Right cardiac atrium (tissue), 5 donors: ENCODE measurements around the gene LDB2. TPM values are rescaled to one million over a fixed set of nuclear protein-coding genes. Genes with fewer than 3 reads are reported as not detected.

Source experiments
- ATAC-seq, 2 donors: fragments of 200-7000 bp; cut with Tn5 transposase; one replicate each; pipeline versions ENCODE4 v1.8.0 to v1.9.1; 2020; ENCODE audit warnings: moderate library complexity in 2 of 2, mild to moderate bottlenecking in 1 of 2
- DNase-seq, 3 donors: peaks; one replicate each; pipeline ENCODE4 v3.0.0-alpha.2; 2020
- H3K27ac ChIP-seq: one replicate; pipeline ENCODE4 v1.5.1; 2013; ENCODE audit warnings: mild to moderate bottlenecking, low read length, control low read depth, moderate library complexity
- H3K27me3 ChIP-seq: one replicate; pipeline ENCODE4 v1.6.1; 2013; ENCODE audit not compliant: control insufficient read depth, insufficient read depth
- H3K4me1 ChIP-seq: one replicate; pipeline ENCODE4 v1.6.1; 2013; ENCODE audit warnings: low read length; ENCODE audit not compliant: control insufficient read depth, insufficient read depth
- H3K4me3 ChIP-seq: one replicate; pipeline ENCODE4 v1.5.1; 2013; ENCODE audit warnings: low read length, control low read depth
- H3K9me3 ChIP-seq: one replicate; pipeline ENCODE4 v1.6.1; 2013; ENCODE audit warnings: low read length; ENCODE audit not compliant: control insufficient read depth
- WGBS: extraction: QIAGEN DNeasy Blood & Tissue Kit; methylation state at CpG from one replicate; pipeline ENCODE4 v1.1.7; 2013; 5-methylcytosine and 5-hydroxymethylcytosine counted together
- intact Hi-C, 4 donors: fragments of 100-400 bp; cut with DNase I; formaldehyde crosslinking; loops; one replicate each; pipeline versions ENCODE4 v1.11.0 to v1.14.0; 2022 to 2023
- polyA plus RNA-seq: library from polyadenylated mRNA; stranded (reverse); fragments of 200-250 nt; gene quantifications from one replicate; pipeline ENCODE4 v1.2.3, GENCODE V29; 2013
- total RNA-seq, 4 donors: library from RNA; stranded (reverse); fragmentation: NEBNext Ultra II Directional; extraction: Animal tissue kit (Norgen Biotek cat#: 25700); gene quantifications; one replicate each; pipeline ENCODE4 v1.2.1, GENCODE V29; 2021
- donor health status: healthy with polysubstance abuse.
- donor health status: DM: no; HTN: yes; CAD: no.
- donor health status: DM: no; HTN: no; CAD: no.
- donor health status: DM: no; HTN: yes; CAD: no; lungs with severe emphysema.
- donor health status: DM: yes; HTN: yes; CAD: no.

The LDB2 gene
- total and polyA plus RNA-seq, 5 donors, result 41.0 to 70.6 (median 46.8) TPM

GRCh38 chr4:16704489-16704888, 194.0 kb downstream of the LDB2 start:
- no peaks in the 10 kb centered on the region for H3K27me3 ChIP-seq
- no peak overlapping the region for H3K4me3 ChIP-seq
- H3K9me3 ChIP-seq, result no peaks in the 10 kb centered on the region
- intact Hi-C loops, result no loop called here
- WGBS, result 65% methylated on average over 2 of the region's 2 CpGs
- ATAC-seq (no peak), DNase-seq (no peak)
- H3K4me1 ChIP-seq, result no peaks in the 10 kb centered on the region
- H3K27ac ChIP-seq, result no peak overlapping the region

GRCh38 chr4:16695896-16696295, 202.5 kb downstream of the LDB2 start:
- Histone ChIP-seq H3K4me3 (no peak overlapping the region), H3K9me3 (no peaks in the 10 kb centered on the region), H3K27ac (no peak overlapping the region), H3K4me1 (no peaks in the 10 kb centered on the region), H3K27me3 (no peaks in the 10 kb centered on the region)
- DNase-seq (no peak), ATAC-seq (no peak)
- intact Hi-C loops, result no loop called here
- 87% methylated on average over 1 of the region's 1 CpG for WGBS

- intact Hi-C loops, result no loop called here
- 92% methylated on average over 4 of the region's 4 CpGs for WGBS
- Histone ChIP-seq H3K27ac (no peak overlapping the region), H3K27me3 (no peaks in the 10 kb centered on the region), H3K4me3 (no peak overlapping the region), H3K4me1 (no peaks in the 10 kb centered on the region), H3K9me3 (no peaks in the 10 kb centered on the region)
- ATAC-seq (no peak), DNase-seq (no peak)
Measured at GRCh38 chr4:16694884-16695276, 203.6 kb downstream of the LDB2 start.

GRCh38 chr4:16694173-16694883, 204.1 kb downstream of the LDB2 start:
- Histone ChIP-seq H3K9me3 (no peaks in the 10 kb centered on the region), H3K4me1 (no peaks in the 10 kb centered on the region), H3K27ac (no peak overlapping the region), H3K4me3 (no peak overlapping the region), H3K27me3 (no peaks in the 10 kb centered on the region)
- intact Hi-C loops, result no loop called here
- ATAC-seq (peak in 1 of 2 donors; percentile 43), DNase-seq (no peak)
- 66% methylated on average over 13 of the region's 13 CpGs for WGBS

- Histone ChIP-seq H3K4me1 (no peaks in the 10 kb centered on the region), H3K4me3 (no peak overlapping the region), H3K27ac (no peak overlapping the region), H3K27me3 (no peaks in the 10 kb centered on the region), H3K9me3 (no peaks in the 10 kb centered on the region)
- no peak for ATAC-seq
- intact Hi-C loops, result no loop called here
- DNase-seq, result no peak
- 85% methylated on average over 3 of the region's 3 CpGs for WGBS
Measured at GRCh38 chr4:16693641-16694040, 204.8 kb downstream of the LDB2 start.

GRCh38 chr4:16692961-16693506, 205.4 kb downstream of the LDB2 start:
- peak; percentile 32 to 71 for ATAC-seq
- no peaks in the 10 kb centered on the region for H3K27me3 ChIP-seq
- no peaks in the 10 kb centered on the region for H3K4me1 ChIP-seq
- intact Hi-C loops, result no loop called here
- no peak overlapping the region for H3K4me3 ChIP-seq
- no peak overlapping the region for H3K27ac ChIP-seq
- 72% methylated on average over 9 of the region's 9 CpGs for WGBS
- no peaks in the 10 kb centered on the region for H3K9me3 ChIP-seq
- peak in 2 of 3 donors; percentile 53 to 56 for DNase-seq

- Histone ChIP-seq H3K27ac (no peak overlapping the region), H3K9me3 (no peaks in the 10 kb centered on the region), H3K4me1 (no peaks in the 10 kb centered on the region), H3K27me3 (no peaks in the 10 kb centered on the region), H3K4me3 (no peak overlapping the region)
- intact Hi-C loops, result no loop called here
- WGBS, result 66% methylated on average over 2 of the region's 2 CpGs
- peak in 1 of 2 donors; percentile 27 for ATAC-seq
- no peak for DNase-seq
Measured at GRCh38 chr4:16692524-16692923, 205.9 kb downstream of the LDB2 start.

- ATAC-seq, result no peak
- H3K9me3 ChIP-seq, result no peaks in the 10 kb centered on the region
- H3K27me3 ChIP-seq, result no peaks in the 10 kb centered on the region
- H3K4me1 ChIP-seq, result no peaks in the 10 kb centered on the region
- intact Hi-C loops, result no loop called here
- 62% methylated on average over 4 of the region's 4 CpGs for WGBS
- H3K27ac ChIP-seq, result no peak overlapping the region
- no peak for DNase-seq
- H3K4me3 ChIP-seq, result no peak overlapping the region
Measured at GRCh38 chr4:16692046-16692445, 206.4 kb downstream of the LDB2 start.

GRCh38 chr4:16691450-16691849, 207.0 kb downstream of the LDB2 start:
- H3K4me1 ChIP-seq, result no peaks in the 10 kb centered on the region
- intact Hi-C loops, result no loop called here
- H3K9me3 ChIP-seq, result no peaks in the 10 kb centered on the region
- WGBS, result 62% methylated on average over 1 of the region's 1 CpG
- ATAC-seq (no peak), DNase-seq (no peak)
- H3K27me3 ChIP-seq, result no peaks in the 10 kb centered on the region
- H3K4me3 ChIP-seq, result no peak overlapping the region
- H3K27ac ChIP-seq, result no peak overlapping the region

- Histone ChIP-seq H3K4me3 (no peak overlapping the region), H3K9me3 (no peaks in the 10 kb centered on the region), H3K27ac (no peak overlapping the region), H3K27me3 (no peaks in the 10 kb centered on the region), H3K4me1 (no peaks in the 10 kb centered on the region)
- intact Hi-C loops, result no loop called here
- ATAC-seq (no peak), DNase-seq (no peak)
- WGBS, result 92% methylated on average over 3 of the region's 3 CpGs
Measured at GRCh38 chr4:16687845-16688244, 210.6 kb downstream of the LDB2 start.

- no peak overlapping the region for H3K27ac ChIP-seq
- H3K4me3 ChIP-seq, result no peak overlapping the region
- ATAC-seq (no peak), DNase-seq (no peak)
- intact Hi-C loops, result no loop called here
- 94% methylated on average over 2 of the region's 2 CpGs for WGBS
- no peaks in the 10 kb centered on the region for H3K9me3 ChIP-seq
- no peaks in the 10 kb centered on the region for H3K27me3 ChIP-seq
- no peaks in the 10 kb centered on the region for H3K4me1 ChIP-seq
Measured at GRCh38 chr4:16687011-16687410, 211.4 kb downstream of the LDB2 start.
